Fibroblast of the aortic adventitia (primary cell): Measurements from ENCODE around the gene USP31. TPM values are rescaled to one million over a fixed set of nuclear protein-coding genes. Genes with fewer than 3 reads are reported as not detected.
"Not testable (repeated sequence)": the region's sequence is repeated elsewhere in the genome, so short reads cannot be mapped to it uniquely, and the experiment has no call there.

Experiments
- DNase-seq: peaks from one replicate; pipeline ENCODE4 v3.0.0-alpha.2; 2010; ENCODE audit warnings: low read depth
- H3K4me3 ChIP-seq: 2 replicates; pipeline ENCODE4 v1.5.1; 2011; ENCODE audit warnings: low read depth, mild to moderate bottlenecking, control low read depth, low read length, moderate library complexity
- total RNA-seq: library from RNA; depleted of rRNA; stranded (reverse); fragments of >200 nt; gene quantifications from 2 replicates; pipeline ENCODE4 v1.2.3, GENCODE V29; 2012; ENCODE audit warnings: low replicate concordance
- TF ChIP-seq, protein P1 (sequence below): IDR thresholded peaks from 2 replicates; pipeline ENCODE4 v1.5.1; 2011; ENCODE audit warnings: mild to moderate bottlenecking, low read length, control low read depth, inconsistent platforms; ENCODE audit not compliant: insufficient read depth

USP31 gene
- total RNA-seq, 1 donor, result 9.0 TPM

DNA sequence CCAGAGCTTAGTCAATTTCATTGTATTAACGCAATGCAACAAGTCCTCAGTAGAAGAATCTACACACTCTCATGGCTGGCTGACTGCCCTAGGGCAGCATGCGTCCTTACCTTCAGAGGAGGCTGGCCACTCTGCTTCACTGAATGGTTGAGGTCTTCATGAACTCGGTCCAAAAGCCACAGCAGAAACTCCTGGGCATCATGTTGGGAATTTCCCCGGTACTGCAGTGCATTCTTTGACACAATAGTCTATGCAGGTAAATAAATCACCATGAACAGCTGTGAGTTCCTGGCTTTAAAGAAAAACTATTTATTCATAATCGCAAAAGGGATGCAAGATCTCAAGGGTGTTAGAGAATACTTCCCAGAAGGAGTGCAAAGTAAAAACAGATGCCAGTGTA, 41.3 kb downstream of the USP31 start:
- H3K4me3 ChIP-seq, result no peak overlapping the region
- TF ChIP-seq, protein P1, sequence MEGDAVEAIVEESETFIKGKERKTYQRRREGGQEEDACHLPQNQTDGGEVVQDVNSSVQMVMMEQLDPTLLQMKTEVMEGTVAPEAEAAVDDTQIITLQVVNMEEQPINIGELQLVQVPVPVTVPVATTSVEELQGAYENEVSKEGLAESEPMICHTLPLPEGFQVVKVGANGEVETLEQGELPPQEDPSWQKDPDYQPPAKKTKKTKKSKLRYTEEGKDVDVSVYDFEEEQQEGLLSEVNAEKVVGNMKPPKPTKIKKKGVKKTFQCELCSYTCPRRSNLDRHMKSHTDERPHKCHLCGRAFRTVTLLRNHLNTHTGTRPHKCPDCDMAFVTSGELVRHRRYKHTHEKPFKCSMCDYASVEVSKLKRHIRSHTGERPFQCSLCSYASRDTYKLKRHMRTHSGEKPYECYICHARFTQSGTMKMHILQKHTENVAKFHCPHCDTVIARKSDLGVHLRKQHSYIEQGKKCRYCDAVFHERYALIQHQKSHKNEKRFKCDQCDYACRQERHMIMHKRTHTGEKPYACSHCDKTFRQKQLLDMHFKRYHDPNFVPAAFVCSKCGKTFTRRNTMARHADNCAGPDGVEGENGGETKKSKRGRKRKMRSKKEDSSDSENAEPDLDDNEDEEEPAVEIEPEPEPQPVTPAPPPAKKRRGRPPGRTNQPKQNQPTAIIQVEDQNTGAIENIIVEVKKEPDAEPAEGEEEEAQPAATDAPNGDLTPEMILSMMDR, result no peak
- no peak for DNase-seq

- TF ChIP-seq, protein P1, result no peak
- DNase-seq, result no peak
- H3K4me3 ChIP-seq, result no peak overlapping the region
These were observed 42.1 kb downstream of the USP31 start for GRCh38 chr16:23107117-23107516.

GRCh38 chr16:23105309-23105708, 43.9 kb downstream of the USP31 start:
- DNase-seq, result no peak
- no peak overlapping the region for H3K4me3 ChIP-seq
- TF ChIP-seq, protein P1, result no peak

- DNase-seq, result no peak
- no peak overlapping the region for H3K4me3 ChIP-seq
- TF ChIP-seq, protein P1, result no peak
These were observed 45.0 kb downstream of the USP31 start for GRCh38 chr16:23104032-23104955.

DNA sequence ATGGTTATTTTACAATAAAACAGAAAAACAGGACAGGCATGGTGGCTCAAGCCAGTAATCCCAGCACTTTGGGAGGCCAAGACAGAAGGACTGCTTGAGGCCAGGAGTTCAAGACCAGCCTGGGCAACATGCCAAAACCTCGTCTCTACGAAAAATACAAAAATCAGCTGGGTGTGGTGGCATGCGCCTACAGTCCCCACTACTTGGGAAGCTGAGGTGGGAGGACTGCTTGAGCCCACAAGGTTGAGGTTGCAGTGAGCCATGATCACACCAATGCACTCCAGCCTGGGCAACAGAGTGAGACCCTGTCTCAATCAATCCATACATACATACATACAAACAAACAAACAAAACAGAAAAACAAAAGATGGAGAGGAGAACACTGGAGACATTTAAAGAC, 45.6 kb downstream of the USP31 start:
- no peak overlapping the region for H3K4me3 ChIP-seq
- DNase-seq, result no peak
- TF ChIP-seq, protein P1, result no peak

- no peak overlapping the region for H3K4me3 ChIP-seq
- TF ChIP-seq, protein P1, result no peak
- no peak for DNase-seq
These were observed 48.2 kb downstream of the USP31 start for GRCh38 chr16:23101012-23101550.

- not testable (repeated sequence) for DNase-seq, H3K4me3 ChIP-seq
These were observed 52.8 kb downstream of the USP31 start for GRCh38 chr16:23096450-23096849.

DNA sequence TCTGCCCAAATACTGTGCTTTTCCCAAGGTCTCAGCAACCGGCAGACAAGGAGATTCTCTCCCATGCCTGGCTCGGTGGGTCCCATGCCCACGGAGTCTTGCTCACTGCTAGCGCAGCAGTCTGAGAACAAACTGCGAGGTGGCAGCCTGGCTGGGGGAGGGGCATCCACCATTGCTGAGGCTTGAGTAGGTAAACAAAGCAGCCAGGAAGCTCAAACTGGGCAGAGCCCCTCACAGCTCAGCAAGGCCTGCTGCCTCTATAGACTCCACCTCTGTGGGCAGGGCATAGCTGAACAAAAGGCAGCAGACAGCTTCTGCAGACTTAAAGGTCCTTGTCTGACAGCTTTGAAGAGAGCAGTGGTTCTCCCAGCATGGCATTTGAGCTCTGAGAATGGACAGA, 55.1 kb downstream of the USP31 start:
- DNase-seq, H3K4me3 ChIP-seq: not testable (repeated sequence)
